ENCODE measurements around the gene ABCC1.
"Not testable (repeated sequence)": the region's sequence is repeated elsewhere in the genome, so short reads cannot be mapped to it uniquely, and the experiment has no call there.

Gene ABCC1

DNA sequence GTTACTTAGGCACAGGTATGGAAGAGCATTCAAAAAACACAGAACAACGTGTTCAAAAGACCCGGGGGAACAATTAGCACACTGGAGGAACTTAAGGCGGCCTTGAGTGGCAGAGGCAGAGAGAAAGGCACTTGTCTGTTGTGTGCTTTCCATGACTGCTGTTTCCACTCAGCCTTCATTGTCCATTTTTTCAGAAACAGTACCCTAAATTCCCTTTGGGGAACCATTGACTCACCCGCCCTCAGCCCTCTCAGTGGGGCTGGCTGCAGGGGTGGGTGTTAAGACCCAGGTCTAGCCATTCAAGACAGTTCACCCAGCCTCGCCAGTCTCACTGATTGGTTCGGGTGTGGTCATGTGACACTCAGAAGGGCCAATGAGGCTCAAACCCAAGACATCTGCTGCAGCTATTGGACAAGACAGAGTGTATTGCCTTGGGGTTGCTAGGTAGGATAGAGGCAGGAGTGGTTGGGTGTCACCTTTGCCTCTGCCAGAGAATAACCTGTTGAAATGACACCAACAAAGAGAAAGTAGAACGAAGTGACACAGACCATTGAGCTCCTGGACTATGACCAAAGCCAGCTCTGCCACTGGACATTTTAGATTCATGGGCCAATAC lies 41.4 kb upstream of the ABCC1 start:
- ChIA-PET POLR2A (no interaction called here), CTCF (interaction anchor here (1.2 kb wide), 1 partner anchor 33 kb away, joined by 4 read pairs; no protein-coding TSS in a partner anchor)
- no peak for DNase-seq (ENCODE audit: low read depth, low spot score)
- TF ChIP-seq, protein P1, sequence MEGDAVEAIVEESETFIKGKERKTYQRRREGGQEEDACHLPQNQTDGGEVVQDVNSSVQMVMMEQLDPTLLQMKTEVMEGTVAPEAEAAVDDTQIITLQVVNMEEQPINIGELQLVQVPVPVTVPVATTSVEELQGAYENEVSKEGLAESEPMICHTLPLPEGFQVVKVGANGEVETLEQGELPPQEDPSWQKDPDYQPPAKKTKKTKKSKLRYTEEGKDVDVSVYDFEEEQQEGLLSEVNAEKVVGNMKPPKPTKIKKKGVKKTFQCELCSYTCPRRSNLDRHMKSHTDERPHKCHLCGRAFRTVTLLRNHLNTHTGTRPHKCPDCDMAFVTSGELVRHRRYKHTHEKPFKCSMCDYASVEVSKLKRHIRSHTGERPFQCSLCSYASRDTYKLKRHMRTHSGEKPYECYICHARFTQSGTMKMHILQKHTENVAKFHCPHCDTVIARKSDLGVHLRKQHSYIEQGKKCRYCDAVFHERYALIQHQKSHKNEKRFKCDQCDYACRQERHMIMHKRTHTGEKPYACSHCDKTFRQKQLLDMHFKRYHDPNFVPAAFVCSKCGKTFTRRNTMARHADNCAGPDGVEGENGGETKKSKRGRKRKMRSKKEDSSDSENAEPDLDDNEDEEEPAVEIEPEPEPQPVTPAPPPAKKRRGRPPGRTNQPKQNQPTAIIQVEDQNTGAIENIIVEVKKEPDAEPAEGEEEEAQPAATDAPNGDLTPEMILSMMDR (IDR thresholded peaks at IDR 0.05; ENCODE audit: insufficient read depth, low read length, missing control alignments) = no peak
- H3K4me3 ChIP-seq (ENCODE audit: low read depth, low read length) = no peak overlapping the region

DNA sequence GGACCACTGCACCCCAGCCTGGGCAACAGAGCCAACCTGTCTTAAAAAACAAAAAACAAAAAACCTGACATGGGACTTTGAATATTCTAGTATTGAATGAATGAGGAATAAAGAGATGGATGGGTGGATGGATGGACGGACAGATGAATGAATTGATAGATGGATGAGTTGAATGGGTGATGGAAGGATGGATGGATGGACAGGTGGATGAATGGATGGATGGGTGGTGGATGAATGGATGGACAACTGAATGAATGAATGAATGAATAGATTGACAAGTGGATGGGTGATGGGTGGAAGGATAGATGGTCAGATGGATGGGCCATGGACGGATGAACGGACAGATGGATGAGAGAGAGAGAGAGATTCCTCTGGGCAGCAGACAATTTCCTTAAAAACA lies 38.2 kb upstream of the ABCC1 start:
- TF ChIP-seq, protein P1 (IDR thresholded peaks at IDR 0.05; ENCODE audit: insufficient read depth, low read length, missing control alignments) = no peak
- ChIA-PET POLR2A (no interaction called here), CTCF (no interaction called here)
- DNase-seq (ENCODE audit: low read depth, low spot score) = no peak
- H3K4me3 ChIP-seq (ENCODE audit: low read depth, low read length) = no peak overlapping the region

DNA sequence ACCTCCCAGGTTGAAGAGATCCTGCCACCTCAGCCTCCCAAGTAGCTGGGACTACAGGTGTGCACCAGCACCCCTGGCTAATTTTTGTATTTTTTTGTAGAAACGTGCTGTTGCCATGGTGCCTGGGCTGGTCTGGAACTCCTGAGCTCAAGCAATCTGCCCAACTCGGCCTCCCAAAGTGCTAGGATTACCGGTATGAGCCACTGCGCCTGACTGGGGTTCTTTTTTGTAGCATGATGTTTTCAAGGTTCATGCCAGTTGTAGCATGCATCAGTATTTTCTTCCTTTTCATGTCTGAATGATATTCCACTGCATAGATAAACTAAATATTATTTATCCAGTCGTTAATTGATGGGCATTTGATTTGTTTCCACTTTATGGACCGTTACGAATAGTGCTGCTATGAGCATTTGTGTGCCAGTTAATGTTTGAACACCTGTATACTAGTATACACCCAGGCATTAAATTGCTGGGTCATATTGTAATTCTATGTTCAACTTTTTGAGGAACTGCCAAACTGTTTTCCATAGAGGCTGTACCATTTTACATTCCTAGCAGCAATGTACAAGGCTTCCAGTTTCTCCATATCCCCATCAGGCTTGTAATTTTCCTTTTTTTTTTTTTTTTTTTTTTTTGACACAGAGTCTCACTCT lies 36.2 kb upstream of the ABCC1 start:
- DNase-seq (ENCODE audit: low read depth, low spot score) = no peak
- TF ChIP-seq, protein P1 (IDR thresholded peaks at IDR 0.05; ENCODE audit: insufficient read depth, low read length, missing control alignments) = no peak
- H3K4me3 ChIP-seq (ENCODE audit: low read depth, low read length) = no peak overlapping the region
- ChIA-PET POLR2A (no interaction called here), CTCF (interaction anchor here (1.0 kb wide), 1 partner anchor 27 kb away, joined by 3 read pairs; no protein-coding TSS in a partner anchor)

DNA sequence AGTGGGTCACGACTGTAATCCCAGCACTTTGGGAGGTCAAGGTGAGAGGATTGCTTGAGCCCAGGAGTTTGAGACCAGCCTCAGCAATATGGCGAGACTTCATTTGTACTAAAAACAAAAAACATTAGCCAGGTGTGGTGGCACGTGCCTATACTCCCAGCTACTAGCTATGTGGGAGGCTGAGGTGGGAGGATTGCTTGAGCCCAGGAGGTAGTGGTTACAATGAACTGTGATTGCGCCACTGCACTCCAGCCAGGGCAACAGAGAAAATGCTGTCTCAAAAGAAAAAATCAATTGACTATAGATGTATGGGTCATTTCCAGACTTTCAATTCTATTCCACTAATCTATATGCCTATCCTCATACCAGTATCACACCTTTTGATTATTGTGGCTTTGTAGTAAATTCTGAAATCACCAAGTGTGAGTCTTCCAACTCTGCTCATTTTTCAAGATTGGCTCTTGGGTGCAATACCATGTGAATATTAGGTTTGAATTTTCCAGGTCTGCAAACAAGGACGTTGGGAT lies 33.8 kb upstream of the ABCC1 start:
- H3K4me3 ChIP-seq (ENCODE audit: low read depth, low read length) = no peak overlapping the region
- ChIA-PET CTCF (no interaction called here), POLR2A (no interaction called here)
- DNase-seq (ENCODE audit: low read depth, low spot score) = no peak
- TF ChIP-seq, protein P1 (IDR thresholded peaks at IDR 0.05; ENCODE audit: insufficient read depth, low read length, missing control alignments) = no peak

DNA sequence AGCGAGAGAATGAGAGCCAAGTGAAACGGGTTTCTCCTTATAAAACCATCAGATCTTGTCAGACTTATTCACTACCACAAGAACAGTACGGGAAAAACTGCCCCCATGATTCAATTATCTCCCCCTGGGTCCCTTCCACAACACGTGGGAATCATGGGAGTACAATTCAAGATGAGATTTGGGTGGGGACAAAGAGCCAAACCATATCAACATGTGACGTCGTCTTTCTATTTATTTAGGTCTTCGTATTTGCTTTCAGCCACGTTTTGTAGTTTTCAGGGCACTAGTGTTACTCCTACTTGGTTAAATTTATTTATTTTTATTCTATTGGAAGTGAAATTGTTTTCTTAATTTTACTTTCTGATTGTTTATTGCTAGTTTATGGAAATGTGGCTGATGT lies 33.1 kb upstream of the ABCC1 start:
- no peak for DNase-seq (ENCODE audit: low read depth, low spot score)
- CTCF ChIA-PET = no interaction called here
- POLR2A ChIA-PET = no interaction called here
- H3K4me3 ChIP-seq (ENCODE audit: low read depth, low read length) = no peak overlapping the region
- TF ChIP-seq, protein P1 (IDR thresholded peaks at IDR 0.05; ENCODE audit: insufficient read depth, low read length, missing control alignments) = no peak

DNA sequence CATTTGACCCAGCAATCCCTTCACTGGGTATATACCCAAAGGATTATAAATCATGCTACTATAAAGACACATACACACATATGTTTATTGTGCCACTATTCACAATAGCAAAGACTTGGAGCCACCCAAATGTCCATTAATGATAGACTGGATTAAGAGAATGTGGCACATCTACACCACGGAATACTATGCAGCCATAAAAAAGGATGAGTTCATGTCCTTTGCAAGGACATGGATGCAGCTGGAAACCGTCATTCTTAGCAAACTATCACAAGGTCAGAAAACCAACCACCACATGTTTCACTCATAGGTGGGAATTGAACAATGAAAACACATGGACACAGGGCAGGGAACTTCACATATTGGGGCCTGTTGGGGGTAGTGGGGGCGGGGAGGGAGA lies 31.1 kb upstream of the ABCC1 start:
- DNase-seq (ENCODE audit: low read depth, low spot score); POLR2A ChIA-PET; CTCF ChIA-PET; H3K4me3 ChIP-seq (ENCODE audit: low read depth, low read length): not testable (repeated sequence)
